Activated naive CD4-positive, alpha-beta T cell treated with anti-CD3 and anti-CD28 coated beads, Interleukin-2, amount 50 U/mL, for 72 hours (primary cell): Measurements from ENCODE around the gene PLXNA4. TPM values are rescaled to one million over a fixed set of nuclear protein-coding genes. Genes with fewer than 3 reads are reported as not detected.

Experiments
- ATAC-seq, 2 donors: fragments of 150-1000 bp; cut with Tn5 transposase; 2 replicates each; pipeline ENCODE4 v1.10.0; 2021; ENCODE audit warnings: mild to moderate bottlenecking in 2 of 2, moderate library complexity in 2 of 2
- DNase-seq, 2 donors: peaks; one replicate each; pipeline ENCODE4 v3.0.0; 2021 to 2022; ENCODE audit warnings: low spot score in 2 of 2
- H3K27ac Mint-ChIP-seq, 2 donors: one replicate each; pipeline ENCODE4 v1.8.0; 2022; ENCODE audit warnings: mild to moderate bottlenecking in 2 of 2, mixed read lengths in 2 of 2
- H3K36me3 Mint-ChIP-seq, 2 donors: one replicate each; pipeline ENCODE4 v1.8.0; 2022; ENCODE audit warnings: mixed read lengths in 2 of 2
- H3K9me3 Mint-ChIP-seq, 2 donors: one replicate each; pipeline ENCODE4 v1.8.0; 2022; ENCODE audit warnings: mixed read lengths in 2 of 2
- total RNA-seq, 2 donors: library from RNA; stranded (reverse); gene quantifications; one replicate each; pipeline ENCODE4 v1.2.3, GENCODE V29; 2022

PLXNA4 gene, protein sequence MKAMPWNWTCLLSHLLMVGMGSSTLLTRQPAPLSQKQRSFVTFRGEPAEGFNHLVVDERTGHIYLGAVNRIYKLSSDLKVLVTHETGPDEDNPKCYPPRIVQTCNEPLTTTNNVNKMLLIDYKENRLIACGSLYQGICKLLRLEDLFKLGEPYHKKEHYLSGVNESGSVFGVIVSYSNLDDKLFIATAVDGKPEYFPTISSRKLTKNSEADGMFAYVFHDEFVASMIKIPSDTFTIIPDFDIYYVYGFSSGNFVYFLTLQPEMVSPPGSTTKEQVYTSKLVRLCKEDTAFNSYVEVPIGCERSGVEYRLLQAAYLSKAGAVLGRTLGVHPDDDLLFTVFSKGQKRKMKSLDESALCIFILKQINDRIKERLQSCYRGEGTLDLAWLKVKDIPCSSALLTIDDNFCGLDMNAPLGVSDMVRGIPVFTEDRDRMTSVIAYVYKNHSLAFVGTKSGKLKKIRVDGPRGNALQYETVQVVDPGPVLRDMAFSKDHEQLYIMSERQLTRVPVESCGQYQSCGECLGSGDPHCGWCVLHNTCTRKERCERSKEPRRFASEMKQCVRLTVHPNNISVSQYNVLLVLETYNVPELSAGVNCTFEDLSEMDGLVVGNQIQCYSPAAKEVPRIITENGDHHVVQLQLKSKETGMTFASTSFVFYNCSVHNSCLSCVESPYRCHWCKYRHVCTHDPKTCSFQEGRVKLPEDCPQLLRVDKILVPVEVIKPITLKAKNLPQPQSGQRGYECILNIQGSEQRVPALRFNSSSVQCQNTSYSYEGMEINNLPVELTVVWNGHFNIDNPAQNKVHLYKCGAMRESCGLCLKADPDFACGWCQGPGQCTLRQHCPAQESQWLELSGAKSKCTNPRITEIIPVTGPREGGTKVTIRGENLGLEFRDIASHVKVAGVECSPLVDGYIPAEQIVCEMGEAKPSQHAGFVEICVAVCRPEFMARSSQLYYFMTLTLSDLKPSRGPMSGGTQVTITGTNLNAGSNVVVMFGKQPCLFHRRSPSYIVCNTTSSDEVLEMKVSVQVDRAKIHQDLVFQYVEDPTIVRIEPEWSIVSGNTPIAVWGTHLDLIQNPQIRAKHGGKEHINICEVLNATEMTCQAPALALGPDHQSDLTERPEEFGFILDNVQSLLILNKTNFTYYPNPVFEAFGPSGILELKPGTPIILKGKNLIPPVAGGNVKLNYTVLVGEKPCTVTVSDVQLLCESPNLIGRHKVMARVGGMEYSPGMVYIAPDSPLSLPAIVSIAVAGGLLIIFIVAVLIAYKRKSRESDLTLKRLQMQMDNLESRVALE (N-terminal part only)
- total RNA-seq: under 1 TPM; 0.06 to 0.41 TPM

DNA sequence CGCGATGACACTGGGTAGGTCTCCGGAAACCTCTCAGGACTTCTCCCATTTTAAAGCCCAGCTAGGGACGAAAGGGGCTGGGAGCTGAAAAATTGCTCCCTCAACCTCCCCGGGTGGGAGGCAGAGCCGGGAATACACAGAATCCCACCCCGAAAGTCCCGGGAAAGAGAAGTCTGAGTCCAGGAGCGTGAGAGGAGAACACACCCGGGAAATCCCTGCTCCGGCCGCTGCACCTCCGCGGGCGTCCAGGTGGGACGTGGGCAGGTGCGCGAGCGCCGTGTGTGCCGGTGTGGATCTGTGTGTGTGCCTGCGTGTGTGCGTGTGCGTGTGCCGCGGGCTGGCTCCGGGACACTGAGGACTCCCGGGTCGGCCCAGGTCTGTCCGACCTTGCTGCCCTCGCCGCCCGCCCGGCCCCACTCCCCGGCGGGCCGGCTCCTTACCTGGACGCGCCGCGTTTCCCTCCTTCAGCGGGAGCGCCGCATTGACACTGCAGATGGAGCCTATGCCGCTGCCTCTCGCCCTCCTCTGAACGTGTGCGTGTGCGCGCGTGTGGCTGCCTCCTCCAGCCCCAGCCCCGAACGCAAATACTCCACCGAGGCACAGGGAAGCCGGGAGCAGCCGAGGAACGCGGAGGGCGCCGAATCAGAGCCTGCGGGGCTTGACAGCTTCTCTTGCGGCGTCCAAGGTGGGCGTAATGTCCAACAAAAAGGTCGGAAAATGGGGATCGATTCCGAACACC is at the start of gene PLXNA4:
PLXNA4 (minus strand) TSS at position 489 of the 739 bp plus-strand sequence. CDS start 67,777 bp downstream, outside the sequence.
- DNase-seq: peak in 1 of 2 donors; percentile 10
- Mint-ChIP-seq H3K27ac (no peak within 1 kb of the TSS), H3K9me3 (no peaks in the 10 kb centered on the region), H3K36me3 (no peaks in the 10 kb centered on the region)
- ATAC-seq: peak in 1 of 2 donors; percentile 24

DNA sequence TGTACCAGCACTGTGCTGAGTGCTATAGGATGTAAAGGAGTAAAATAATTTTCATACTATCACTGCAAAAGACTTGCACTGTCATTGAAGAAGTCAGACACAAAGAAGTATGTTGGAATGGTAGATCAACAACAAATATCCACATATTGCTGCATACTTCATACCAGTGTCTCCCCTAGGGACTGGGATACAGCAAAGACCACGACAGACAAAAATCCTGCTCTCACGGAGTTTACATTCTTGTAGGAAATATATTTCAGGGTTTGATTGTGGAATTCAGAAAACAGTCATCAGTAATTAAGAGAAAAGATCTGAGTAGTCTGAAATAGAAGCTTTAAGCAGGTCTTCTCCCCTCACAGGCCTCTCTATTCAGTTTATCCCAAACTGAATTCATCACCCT is 49.4 kb upstream of the PLXNA4 start:
- Mint-ChIP-seq H3K27ac (no peak overlapping the region), H3K9me3 (peaks cover 4 to 5% of the 10 kb centered on the region in 2 donors), H3K36me3 (no peaks in the 10 kb centered on the region)
- no peak for DNase-seq
- ATAC-seq: no peak

DNA sequence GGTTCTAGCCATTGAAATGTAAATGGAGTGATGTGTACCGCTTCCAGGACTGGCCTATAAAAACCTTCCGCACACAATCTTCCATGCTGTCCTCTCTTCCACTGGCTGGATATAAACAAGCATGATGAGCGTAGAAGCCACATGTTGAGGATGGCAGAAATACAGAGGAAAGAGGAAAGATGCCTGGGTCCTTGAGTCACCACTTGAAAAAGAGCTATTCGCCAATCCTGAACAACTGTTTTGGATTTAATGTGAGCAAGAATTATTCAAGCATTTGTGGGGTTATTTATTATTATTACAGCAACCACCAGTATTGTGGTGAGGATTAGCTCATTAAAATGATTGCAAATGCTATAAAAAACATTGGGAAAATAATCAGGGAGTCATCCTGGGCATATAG is 45.8 kb upstream of the PLXNA4 start:
- ATAC-seq (no peak), DNase-seq (no peak)
- peaks cover under 1 to 5% of the 10 kb centered on the region in 2 donors for H3K9me3 Mint-ChIP-seq
- H3K27ac Mint-ChIP-seq: no peak overlapping the region
- H3K36me3 Mint-ChIP-seq: no peaks in the 10 kb centered on the region

DNA sequence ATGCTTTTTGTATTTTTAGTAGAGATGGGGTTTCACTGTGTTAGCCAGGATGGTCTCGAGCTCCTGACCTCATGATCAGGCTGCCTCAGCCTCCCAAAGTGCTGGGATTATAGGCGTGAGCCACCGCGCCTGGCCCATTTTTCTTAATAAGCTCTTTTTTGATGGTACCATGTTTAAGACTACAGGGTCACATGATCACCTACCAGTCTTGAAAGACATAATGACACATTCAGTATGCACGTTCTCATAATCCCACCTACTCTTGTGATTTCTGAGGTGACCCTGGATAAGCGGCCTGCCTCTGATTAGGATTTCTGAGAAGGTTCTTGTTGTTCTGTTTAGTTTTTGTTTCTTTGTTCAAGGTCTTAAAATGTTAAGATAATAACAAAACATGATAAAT is 43.7 kb upstream of the PLXNA4 start:
- ATAC-seq: no peak
- H3K9me3 Mint-ChIP-seq: no peaks in the 10 kb centered on the region
- H3K36me3 Mint-ChIP-seq: no peaks in the 10 kb centered on the region
- DNase-seq: no peak
- no peak overlapping the region for H3K27ac Mint-ChIP-seq

DNA sequence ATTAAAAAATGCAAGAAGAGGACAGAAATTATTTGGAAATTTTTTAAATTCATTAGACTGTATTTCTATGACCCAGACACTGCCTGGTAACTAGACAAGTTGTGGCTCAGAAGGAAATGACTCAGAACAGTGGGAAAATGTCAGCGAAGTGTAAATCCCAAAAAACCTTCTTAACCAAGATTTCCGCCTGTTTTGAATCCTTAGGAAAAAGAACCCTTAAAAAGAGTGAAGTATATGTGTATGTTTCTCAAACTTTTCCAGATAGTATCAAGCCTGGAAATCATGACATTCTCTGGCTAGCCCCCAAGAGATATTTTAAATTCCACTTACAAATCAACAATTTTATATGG is 42.7 kb upstream of the PLXNA4 start:
- ATAC-seq (no peak), DNase-seq (no peak)
- Mint-ChIP-seq H3K27ac (no peak overlapping the region), H3K36me3 (no peaks in the 10 kb centered on the region), H3K9me3 (no peaks in the 10 kb centered on the region)

DNA sequence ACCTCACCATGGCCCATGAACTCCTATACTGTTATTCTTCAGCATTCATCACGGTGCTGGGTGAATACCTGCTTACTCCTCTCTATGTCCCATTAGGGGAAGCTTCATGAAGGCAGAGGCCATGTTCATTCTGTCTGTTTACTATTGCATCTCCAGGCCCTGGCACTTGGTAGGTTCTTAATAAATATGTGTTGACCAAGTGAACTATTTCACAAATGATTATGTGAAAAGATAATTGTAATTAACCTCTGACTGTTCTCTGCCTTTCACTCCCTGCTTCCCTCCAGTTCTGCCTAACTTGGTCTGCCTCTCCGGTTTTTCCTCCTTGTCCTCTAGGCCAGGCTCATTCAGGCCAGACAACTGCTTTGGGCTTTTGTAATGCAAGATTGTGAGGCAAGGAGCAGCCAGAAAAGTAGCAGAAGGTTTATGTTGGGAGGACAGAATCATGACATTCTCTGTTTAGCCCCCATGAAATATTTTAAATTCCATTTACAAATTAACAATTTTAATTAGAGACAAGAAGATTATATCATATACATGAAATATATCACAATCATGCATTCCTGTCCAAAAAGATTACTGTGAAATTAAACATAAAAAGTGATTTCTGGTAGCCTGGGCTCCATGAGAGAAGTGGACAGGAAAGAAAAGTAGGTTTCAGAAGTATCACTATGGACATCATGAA is 42.1 kb upstream of the PLXNA4 start:
- no peak overlapping the region for H3K27ac Mint-ChIP-seq

DNA sequence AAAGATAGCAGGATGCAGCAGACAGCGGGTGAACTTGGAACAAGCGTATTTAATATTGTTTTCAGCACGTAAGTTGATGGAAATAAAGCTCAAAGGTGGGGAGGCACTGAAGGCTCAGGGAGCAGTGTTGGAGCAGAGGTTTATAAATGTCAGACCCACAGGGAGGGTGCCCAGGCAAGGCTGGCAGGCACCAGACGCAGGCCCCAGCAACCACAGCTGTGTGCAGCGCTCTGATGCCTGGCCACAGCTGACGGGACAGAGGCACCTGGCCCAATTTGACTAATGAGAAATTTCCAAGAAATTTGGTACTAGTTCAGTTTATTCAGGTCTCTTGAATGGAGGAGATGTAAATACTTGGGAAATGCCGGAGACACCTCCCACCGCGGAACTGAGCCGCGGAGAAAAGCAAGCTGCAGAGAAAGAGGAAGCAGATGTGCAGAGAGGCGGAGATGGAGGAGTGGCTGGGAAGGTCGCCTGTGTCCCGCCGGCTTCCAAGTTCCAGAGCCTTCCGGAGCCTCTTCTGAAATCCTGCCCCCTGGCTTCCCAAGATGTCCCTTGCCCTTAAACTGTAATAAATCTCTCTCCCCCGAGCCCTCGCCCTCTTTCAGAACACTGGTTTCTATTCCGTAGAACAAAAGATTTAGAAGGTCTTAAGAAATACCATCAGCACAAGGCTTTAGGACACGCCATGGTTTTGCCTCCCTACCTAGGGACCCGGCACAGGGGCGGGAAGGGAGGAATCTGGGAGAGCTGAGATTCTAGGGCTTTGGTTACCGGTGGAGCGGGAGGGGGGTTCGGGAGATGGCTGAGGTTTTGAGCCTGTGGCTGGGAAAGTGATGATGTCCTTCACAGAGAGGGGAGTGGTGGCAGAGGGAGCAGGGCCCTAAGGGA is 38.4 kb upstream of the PLXNA4 start:
- Mint-ChIP-seq H3K27ac (no peak overlapping the region), H3K36me3 (no peaks in the 10 kb centered on the region), H3K9me3 (no peaks in the 10 kb centered on the region)
- ATAC-seq: no peak
- DNase-seq: no peak

More for the DNA sequence above, 42.1 kb upstream of the PLXNA4 start:
- DNase-seq: no peak
- ATAC-seq: no peak
- no peaks in the 10 kb centered on the region for H3K9me3 Mint-ChIP-seq
- no peaks in the 10 kb centered on the region for H3K36me3 Mint-ChIP-seq

DNA sequence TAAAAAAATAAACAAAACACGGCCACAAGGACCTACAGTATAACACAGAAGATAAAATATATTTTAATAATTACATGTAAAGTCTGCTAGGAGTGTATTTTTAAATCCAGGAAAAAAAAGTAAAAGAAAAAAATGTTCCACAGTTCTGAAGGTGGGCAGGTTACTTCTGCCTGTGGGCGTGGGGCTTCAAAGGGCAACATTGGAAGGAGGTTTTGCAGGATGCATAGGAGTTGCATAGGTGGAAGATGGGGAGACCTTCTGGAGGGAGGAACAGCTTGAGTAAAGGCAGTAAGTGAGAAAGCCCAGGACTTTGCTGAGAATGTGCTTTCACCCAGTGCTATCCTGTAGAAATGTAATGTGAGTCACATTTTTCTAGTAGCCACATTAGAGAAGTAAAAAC is 37.5 kb upstream of the PLXNA4 start:
- DNase-seq (no peak), ATAC-seq (no peak)
- no peak overlapping the region for H3K27ac Mint-ChIP-seq
- H3K36me3 Mint-ChIP-seq: no peaks in the 10 kb centered on the region
- H3K9me3 Mint-ChIP-seq: no peaks in the 10 kb centered on the region

DNA sequence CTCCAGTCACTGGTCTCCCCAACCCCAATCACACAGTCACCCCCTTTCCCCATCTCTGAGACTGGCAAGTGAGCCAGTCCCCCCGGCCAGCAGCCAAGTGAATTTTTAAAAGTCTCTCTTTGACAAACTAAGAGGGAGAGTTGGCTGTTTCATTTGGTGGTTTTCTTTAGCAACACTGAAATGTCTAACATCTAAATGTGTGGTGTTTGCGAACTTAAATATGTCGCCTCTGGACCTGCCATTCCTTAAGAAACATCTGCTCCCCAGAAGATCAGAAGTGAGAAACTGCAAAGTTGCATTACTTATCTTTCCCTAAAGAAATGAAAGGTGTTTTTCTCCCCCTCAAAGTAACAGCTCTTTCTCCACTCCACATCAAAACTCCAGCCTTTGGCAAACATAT is 34.7 kb upstream of the PLXNA4 start:
- H3K27ac Mint-ChIP-seq: no peak overlapping the region
- H3K9me3 Mint-ChIP-seq: no peaks in the 10 kb centered on the region
- DNase-seq: no peak
- H3K36me3 Mint-ChIP-seq: no peaks in the 10 kb centered on the region
- ATAC-seq: no peak

DNA sequence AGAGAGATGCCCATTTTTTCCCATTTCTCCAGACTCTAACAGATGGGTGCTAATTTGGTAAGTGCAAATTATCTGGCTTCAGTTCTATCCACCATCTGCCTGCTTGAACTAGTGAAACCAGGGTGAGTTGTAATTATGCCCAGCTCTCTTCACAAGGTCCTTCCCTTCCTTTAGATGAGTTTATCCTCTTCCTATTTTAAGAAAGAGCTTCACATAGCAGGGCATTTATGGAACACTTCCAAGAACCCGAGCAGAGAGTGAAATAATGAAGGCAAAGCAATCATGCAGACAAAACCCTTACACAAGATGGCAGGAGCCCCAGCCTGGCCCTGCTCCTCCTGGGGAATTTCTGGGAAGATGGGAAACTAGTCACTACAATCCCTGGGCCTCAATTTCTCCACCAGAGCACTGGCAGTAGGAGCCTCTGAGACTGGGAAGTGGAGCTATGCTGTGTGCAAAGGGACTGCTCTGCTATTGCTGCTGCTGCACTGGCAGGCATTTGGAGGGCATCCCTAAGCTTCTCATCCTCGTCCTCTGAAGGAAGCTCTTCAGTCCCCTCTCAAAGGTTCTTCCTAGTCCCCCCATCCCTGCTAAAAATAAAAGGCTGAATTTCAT is 33.7 kb upstream of the PLXNA4 start:
- Mint-ChIP-seq H3K9me3 (no peaks in the 10 kb centered on the region), H3K27ac (no peak overlapping the region), H3K36me3 (no peaks in the 10 kb centered on the region)
- DNase-seq (no peak), ATAC-seq (no peak)

DNA sequence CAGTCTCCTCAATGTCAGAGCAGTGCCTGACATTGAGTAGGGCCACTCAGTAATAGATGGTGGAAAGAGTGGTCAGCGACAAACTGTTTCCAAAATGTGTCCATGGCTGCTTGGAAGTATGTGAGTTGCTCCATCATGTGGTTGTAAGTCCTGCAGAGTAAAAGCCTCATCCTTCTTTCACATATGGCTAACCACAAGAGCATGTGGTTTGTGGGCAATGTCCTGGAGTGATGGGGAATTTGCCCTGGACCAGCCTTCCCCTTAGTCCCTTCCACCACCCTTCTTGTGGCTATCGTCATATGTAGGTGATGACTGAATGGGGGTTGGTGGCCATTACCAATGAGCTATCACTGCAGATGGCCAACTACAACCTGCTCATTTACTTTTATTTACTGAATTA is 33.0 kb upstream of the PLXNA4 start:
- no peak for DNase-seq
- no peaks in the 10 kb centered on the region for H3K9me3 Mint-ChIP-seq
- ATAC-seq: peak in 1 of 2 donors; percentile 59
- no peaks in the 10 kb centered on the region for H3K36me3 Mint-ChIP-seq
- no peak overlapping the region for H3K27ac Mint-ChIP-seq

DNA sequence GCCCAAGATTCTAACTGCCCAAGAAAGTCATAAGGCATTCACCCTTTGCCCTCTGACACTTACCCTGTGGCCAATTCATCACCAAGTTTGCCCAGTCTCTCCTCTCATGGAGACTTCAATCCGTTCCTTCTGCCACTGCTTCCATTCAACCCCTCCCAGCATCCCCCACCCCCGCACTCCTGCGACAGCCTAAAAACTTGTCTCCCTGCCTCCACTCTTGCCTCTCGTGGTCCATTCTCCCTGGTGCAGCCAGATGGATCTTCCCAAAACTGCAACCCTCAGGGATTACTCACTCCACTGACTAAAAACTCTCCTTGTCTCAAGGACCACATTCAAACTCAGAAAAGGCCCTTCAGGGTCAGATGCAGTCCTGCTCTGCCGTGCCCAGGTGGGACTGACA is 32.3 kb upstream of the PLXNA4 start:
- Mint-ChIP-seq H3K9me3 (no peaks in the 10 kb centered on the region), H3K36me3 (no peaks in the 10 kb centered on the region), H3K27ac (no peak overlapping the region)
- no peak for ATAC-seq
- no peak for DNase-seq

DNA sequence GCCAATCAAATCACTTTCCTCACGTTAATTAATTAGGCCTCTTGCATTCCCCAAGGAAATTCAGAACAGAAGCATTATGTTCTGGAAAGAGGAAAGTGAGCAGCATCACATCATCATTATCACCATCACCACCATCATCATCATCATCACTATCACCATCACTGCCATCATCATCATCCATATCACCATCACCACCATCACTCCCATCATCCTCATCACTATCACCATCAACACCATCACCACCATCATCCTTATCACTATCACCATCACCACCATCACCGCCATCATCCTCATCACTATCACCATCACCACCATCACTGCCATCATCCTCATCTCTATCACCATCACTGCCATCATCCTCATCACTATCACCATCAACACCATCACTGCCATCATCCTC is 31.4 kb upstream of the PLXNA4 start:
- Mint-ChIP-seq H3K36me3 (no peaks in the 10 kb centered on the region), H3K27ac (no peak overlapping the region), H3K9me3 (no peaks in the 10 kb centered on the region)
- DNase-seq (no peak), ATAC-seq (no peak)

DNA sequence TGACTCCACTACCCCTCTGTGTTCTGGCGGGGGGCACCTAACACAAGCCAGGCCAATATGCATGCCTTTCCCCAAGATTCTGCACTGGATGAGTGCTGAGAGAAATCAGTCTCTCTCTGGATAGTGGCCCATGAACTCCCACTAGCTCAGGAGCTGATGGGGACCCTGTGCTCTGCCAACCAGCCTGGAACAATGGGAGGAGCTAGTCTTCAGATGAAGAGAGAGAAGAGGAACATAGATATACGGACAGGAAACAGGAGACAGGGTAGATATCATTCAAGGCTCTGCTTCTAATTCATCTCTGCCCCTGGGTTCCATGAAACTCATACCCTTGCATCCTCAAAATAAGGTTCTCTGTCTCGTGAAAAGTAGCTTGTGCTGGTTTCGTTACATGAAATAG is 27.9 kb upstream of the PLXNA4 start:
- H3K36me3 Mint-ChIP-seq: no peaks in the 10 kb centered on the region
- no peaks in the 10 kb centered on the region for H3K9me3 Mint-ChIP-seq
- no peak for ATAC-seq
- H3K27ac Mint-ChIP-seq: no peak overlapping the region
- no peak for DNase-seq
